HG03558 (cell line): ENCODE data around the gene ARHGAP26.
"Not testable (repeated sequence)": the region's sequence is repeated elsewhere in the genome, so short reads cannot be mapped to it uniquely, and the experiment has no call there.

Source experiments
- ATAC-seq: cut with Tn5 transposase; IDR thresholded peaks from one replicate; pipeline ENCODE4 v1.9.1; 2021; ENCODE audit warnings: moderate number of reproducible peaks; ENCODE audit not compliant: unreplicated experiment; ENCODE audit errors: extremely low read depth

Gene ARHGAP26

GRCh38 chr5:143065185-143065965 is 295.2 kb downstream of the ARHGAP26 start:
- ATAC-seq, result no peak

GRCh38 chr5:143065996-143066522 is 295.9 kb downstream of the ARHGAP26 start:
- ATAC-seq, result no peak

DNA sequence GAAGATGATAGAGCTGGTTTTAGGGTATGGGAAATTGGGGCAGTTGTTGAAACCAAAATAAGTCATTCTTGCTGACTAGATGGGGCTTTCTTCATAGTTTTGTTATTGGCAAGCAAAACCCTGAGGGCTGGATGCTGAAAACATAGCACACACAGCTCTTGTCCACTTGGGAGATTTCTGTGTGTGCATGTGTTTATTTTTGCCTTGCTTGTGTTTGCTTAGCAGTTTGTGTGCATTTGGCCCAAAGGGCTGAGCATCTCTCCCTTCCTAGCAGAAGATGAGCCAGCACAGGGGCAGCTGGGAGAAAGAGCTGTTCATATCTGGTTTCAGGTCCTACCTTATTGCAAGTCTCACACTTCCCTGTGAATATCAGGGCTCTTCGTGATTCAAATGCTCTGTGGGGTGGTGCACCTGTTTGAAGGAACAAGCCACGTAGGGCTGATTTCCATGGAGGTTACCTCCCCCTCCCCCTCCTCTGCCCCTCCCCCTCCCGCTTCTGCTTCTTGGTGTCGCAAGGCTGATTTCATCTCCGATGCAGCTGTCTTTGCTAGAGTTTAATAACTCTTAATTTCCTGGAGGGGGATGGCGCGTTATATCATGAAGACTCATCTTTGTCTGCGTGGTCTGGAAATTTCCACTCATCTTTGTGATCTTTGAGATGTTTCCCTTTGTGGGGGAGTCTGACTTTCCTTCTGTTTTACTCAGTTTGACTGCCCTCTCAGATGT is 296.5 kb downstream of the ARHGAP26 start:
- no peak for ATAC-seq

DNA sequence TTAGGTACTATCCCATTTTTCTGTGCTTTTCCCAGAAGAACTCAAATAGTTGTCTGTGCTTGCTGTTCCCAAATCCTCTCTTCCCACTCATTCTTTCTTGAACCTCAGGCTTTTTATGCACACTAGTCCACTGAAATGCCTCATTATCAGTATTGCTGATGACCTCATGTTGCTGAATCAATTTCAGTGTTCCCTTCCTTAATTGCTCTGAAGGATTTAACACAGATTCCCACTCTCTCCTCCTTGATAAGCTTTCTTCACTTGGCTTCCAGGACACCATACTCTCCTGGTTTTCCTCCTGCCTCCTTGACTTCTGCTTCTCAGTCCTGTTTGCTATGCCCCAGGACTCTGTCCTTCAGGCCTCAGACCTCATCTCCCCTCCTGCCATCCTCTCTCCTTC is 298.5 kb downstream of the ARHGAP26 start:
- ATAC-seq, result no peak

DNA sequence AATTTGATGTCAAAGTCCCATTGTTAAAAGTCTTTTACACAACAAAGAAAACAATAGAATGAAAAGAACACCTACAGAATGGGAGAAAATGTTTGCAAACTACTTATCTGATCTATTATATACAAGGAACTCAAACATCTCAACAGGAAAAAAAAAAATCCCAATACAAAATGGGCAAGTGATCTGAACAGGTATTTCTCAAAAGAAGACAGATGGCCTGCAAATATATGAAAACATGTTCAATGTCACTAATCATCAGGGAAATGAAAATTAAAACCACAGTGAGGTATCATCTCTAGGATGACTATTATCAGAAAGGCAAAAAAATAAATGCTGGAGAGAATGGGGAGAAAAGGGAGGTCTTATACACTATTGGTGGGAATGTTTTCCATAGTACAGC is 301.8 kb downstream of the ARHGAP26 start:
- no peak for ATAC-seq

- no peak for ATAC-seq
Observed at GRCh38 chr5:143072734-143073133, 302.6 kb downstream of the ARHGAP26 start.

GRCh38 chr5:143073766-143074165 is 303.6 kb downstream of the ARHGAP26 start:
- ATAC-seq, result no peak

DNA sequence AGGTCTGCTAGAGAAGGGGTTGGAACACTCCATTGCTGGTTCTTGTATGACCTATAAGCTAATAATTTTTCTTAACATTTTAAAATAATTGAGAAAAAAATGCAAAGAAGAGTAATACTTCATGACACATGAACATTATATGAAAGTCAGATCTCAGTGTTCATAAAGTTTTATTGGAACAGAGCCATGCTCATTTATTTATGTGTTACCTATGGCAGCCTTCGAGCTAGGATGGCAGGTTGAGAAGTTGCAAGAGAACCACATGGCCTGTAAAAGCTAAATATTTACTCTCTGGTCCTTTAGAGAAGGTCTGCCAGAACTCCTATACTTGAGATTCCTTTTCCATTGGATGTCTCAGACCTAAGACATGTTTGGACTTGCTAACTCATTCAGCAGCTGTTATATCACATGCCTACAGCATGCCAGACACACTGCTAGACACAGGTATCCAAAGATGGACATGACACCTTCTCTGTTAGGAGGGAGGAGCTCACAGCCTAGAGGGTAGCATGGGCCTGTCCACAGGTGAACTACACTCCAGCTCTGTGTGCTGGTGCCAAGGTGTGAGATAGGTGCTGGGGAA is 304.3 kb downstream of the ARHGAP26 start:
- ATAC-seq, result no peak

GRCh38 chr5:143076377-143076776 is 306.2 kb downstream of the ARHGAP26 start:
- no peak for ATAC-seq

DNA sequence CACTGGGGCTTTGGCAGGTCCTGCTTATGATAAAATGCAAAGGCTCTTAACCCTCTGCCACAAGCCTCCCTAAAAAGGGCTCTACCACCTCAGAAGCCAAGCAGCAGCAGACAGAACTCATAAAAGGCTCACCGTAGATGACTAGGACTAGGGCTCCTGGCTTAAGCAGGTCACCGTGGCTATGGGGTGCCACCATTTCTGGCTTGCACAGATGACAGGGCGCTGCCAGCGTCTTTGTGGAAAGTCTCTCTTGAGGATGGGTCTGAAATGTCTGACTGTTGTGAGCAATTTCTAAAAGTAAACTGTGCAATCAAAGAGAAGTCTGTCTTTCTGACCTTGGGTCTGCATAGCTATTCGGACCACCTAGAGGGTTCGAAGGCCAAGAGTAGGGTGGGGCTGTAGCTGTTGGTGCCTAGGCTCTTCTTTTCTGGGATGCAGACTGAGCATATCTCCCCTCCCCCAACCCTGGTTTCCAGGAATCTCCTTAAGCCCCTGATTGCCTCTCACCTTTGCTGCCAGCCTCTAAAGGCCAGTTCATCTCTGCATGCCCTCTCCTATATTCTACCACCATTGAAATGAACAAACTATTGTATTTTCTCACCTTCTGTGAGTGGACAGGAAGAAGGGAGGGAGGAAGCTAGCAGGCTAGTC is 307.4 kb downstream of the ARHGAP26 start:
- ATAC-seq, result no peak

- ATAC-seq, result no peak
Observed at GRCh38 chr5:143078313-143078712, 308.1 kb downstream of the ARHGAP26 start.

DNA sequence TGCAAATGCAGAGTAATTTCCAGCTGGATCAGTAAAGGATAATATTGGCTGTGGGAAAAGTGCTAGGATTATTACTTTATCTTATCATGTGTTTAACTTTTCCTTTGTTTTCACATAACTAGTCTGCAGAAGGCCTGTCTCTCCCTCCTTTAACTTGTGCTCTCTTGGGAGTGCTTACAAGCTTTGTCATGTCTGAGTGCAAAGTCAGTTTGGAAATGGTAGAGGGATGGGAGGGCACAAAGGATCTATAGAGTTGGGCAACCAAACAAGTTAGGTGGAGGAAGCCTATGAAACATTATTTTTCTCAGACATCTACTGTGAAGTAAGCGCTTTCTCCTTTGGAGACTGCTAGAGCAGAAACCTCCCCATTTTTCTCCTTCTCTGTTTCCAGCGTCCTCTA is 308.8 kb downstream of the ARHGAP26 start:
- no peak for ATAC-seq

- ATAC-seq, result no peak
Observed at GRCh38 chr5:143080407-143080806, 310.2 kb downstream of the ARHGAP26 start.

DNA sequence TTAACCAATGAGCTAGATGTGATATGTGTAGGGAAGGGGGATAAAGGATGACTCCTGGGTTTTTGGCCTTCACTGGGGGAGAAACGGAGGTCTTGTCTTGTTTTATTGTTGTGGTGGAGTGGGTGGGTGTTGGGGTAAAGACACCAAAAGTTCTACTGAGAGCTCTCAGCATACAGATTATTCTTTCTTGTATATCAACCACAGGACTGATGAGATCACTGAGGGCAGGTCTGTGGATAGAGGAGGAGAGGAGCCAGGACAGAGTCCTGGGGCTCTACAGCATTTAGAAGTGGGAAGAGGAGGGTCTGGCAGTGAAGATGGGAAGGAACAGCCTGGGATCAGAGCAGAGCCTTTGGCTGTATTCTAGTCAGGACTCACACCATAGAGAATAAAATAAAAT is 310.8 kb downstream of the ARHGAP26 start:
- ATAC-seq, result no peak

DNA sequence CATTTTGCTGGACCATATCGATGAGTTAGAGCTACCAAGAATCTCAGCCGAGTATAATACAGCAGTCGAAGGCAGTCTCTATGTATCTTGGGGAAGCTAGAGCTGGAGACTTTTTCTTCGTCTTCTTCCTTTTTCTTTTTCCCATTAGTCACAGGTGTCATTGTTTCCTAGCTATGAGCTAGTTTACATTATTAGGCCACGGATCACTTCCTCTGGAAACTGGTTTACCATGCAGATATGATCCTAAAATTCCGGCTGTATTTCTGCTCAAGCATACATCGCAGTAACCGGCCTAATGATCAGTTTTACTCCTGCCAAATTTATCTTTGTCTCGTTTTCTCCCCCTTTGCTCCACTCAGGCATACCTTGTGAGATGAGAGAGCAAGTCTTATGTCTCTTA is 312.8 kb downstream of the ARHGAP26 start:
- no peak for ATAC-seq

GRCh38 chr5:143084407-143084806 is 314.2 kb downstream of the ARHGAP26 start:
- no peak for ATAC-seq

GRCh38 chr5:143085319-143085917 is 315.2 kb downstream of the ARHGAP26 start:
- no peak for ATAC-seq

DNA sequence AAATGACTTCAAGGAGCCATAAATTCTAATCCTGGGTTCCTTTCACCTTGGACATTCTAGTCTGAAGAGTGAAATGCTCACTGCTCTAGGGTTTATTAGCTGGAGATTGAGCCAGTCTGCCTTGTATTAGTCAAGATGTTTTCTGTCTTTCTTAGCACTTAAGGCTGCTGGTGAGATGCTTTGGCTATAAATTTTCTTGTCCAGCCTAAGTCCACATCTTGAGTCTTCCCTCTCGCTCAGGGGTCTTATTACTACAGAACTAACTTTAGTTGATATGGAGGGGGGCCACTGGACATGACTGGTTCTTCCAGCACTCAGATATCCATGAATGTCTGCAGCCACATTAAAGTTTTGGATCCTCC is 316.4 kb downstream of the ARHGAP26 start:
- ATAC-seq, result no peak

DNA sequence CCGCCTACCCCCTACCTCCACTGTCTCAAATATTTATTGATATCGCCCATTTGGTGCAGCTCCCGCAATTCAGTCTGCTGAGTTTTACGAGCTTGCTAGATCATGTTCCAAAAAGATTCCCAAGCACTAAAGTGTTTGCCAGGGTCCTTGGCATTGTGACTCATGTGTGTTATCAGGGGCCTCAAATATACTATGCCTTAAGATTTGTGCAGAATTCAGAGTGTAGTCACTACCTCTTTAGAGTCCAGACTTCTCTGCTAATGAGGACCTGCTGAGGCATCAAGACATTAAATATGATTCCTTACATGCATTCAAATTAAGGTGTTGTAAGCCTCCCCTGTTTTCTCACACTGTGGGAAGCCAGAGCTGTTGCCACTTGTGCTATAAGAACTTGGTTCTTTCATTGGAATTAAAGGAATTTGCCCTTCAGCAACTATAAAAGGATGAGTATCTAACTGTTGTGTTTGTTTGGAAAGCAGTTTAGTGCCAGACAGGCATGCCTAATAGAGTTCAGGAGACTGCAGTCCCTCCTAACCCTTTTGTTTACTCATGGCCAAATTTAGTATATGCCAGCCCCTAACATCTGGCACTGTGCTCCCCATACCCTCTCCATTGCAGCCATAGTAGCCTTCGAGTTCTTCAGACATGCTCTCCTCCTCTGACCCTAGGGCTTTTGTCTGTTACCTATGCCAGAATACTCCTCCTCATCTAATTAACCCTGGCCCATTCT is 316.9 kb downstream of the ARHGAP26 start:
- no peak for ATAC-seq

DNA sequence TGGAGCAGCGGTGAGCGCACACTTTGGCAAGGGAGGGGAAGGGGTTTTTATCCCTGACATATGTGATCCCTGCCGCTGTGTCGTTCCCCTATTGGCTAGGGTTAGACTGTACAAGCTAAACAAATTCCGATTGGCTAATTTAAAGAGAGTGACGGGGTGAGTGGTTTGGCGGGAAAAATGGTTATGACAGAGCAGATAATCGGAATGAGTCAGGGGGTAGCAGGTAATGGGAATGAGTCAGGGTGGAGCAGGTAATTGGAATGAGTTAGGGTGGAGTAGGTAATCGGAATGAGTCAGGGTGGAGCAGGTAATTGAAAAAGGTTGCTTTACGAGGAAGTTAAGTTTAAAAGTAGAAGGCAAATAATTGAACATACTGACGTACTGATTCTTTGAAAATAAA is 318.5 kb downstream of the ARHGAP26 start:
- not testable (repeated sequence) for ATAC-seq
